Body of pancreas (tissue), 4 donors: ENCODE results near the gene OTULINL. TPM values are rescaled to one million over a fixed set of nuclear protein-coding genes. Genes with fewer than 3 reads are reported as not detected.
"Not testable (repeated sequence)": the region's sequence is repeated elsewhere in the genome, so short reads cannot be mapped to it uniquely, and the experiment has no call there.

Experiments
- ATAC-seq: fragments of 150-250 bp; one replicate; pipeline ENCODE4 v1.9.1; 2016
- DNase-seq, 4 donors: peaks; one replicate each; pipeline ENCODE4 v3.0.0-alpha.2; 2019
- H3K27ac ChIP-seq, 4 donors: fragments of 200-600 bp; sonication (generic); 1 replicate in 3 of 4; 2 replicates in 1 of 4; pipeline versions ENCODE4 v1.5.1 to v1.6.1; 2016 to 2019; ENCODE audit warnings: mild to moderate bottlenecking in 1 of 4, mixed read lengths in 1 of 4, moderate library complexity in 1 of 4
- H3K27me3 ChIP-seq, 2 donors: fragments of 200-600 bp; sonication (generic); one replicate each; pipeline ENCODE4 v1.6.0; 2016; ENCODE audit warnings: mild to moderate bottlenecking in 1 of 2
- H3K36me3 ChIP-seq, 2 donors: fragments of 200-600 bp; sonication (generic); replicated peaks in 1 of 2; 2 replicates each; pipeline ENCODE4 v1.5.1; 2016; ENCODE audit warnings: low read depth in 2 of 2; ENCODE audit not compliant: insufficient read depth in 1 of 2
- H3K4me1 ChIP-seq: fragments of 200-600 bp; sonication (generic); one replicate; pipeline ENCODE4 v1.6.0; 2016
- H3K4me3 ChIP-seq, 2 donors: fragments of 200-600 bp; sonication (generic); 1 replicate in 1 of 2; 2 replicates in 1 of 2; pipeline ENCODE4 v1.5.1; 2016 to 2019
- H3K9me3 ChIP-seq, 3 donors: fragments of 200-600 bp; sonication (generic); 1 replicate in 2 of 3; 2 replicates in 1 of 3; pipeline ENCODE4 v1.5.1; 2016
- CTCF ChIP-seq, 7 experiments: fragments of 450-650 bp in 4 of 7; fragments of 200-600 bp in 3 of 7; sonication (generic) in 3 of 7; IDR thresholded peaks; one replicate each; pipeline ENCODE4 v1.5.1; 2016 to 2019; ENCODE audit warnings: antibody characterized with exemption in 7 of 7
- POLR2A ChIP-seq, 3 donors: fragments of 450-650 bp; IDR thresholded peaks; one replicate each; pipeline ENCODE4 v1.6.1; 2016; ENCODE audit warnings: antibody characterized with exemption in 3 of 3, mild to moderate bottlenecking in 2 of 3
- WGBS, 2 donors: methylation state at CpG; one replicate each; pipeline ENCODE4 v1.1.5; 2017; 5-methylcytosine and 5-hydroxymethylcytosine counted together
- intact Hi-C: fragments of 100-400 bp; cut with DNase I; formaldehyde crosslinking; loops from one replicate; pipeline ENCODE4 v1.15.1; 2023
- total RNA-seq, 2 donors: library from RNA; depleted of rRNA; stranded (reverse); fragments of >200 nt; gene quantifications; one replicate each; pipeline ENCODE4 v1.1.0, GENCODE V29; 2016

OTULINL gene
- total RNA-seq, 2 donors from 2014 or later = 3.3 to 26.2 TPM

GRCh38 chr5:14547666-14548065, 33.9 kb upstream of the OTULINL start:
- H3K4me3 ChIP-seq = no peak overlapping the region
- no peak for TF ChIP-seq POLR2A (IDR thresholded peaks at IDR 0.05)
- no peak for TF ChIP-seq CTCF (IDR thresholded peaks at IDR 0.05)
- intact Hi-C loops = no loop called here
- no peak overlapping the region for H3K27ac ChIP-seq
- ATAC-seq (no peak), DNase-seq (no peak)
- no peaks in the 10 kb centered on the region for H3K9me3 ChIP-seq
- no peaks in the 10 kb centered on the region for H3K27me3 ChIP-seq
- WGBS, 2 donors = 94 to 100% methylated on average over 1 of the region's 1 CpG
- no peaks in the 10 kb centered on the region for H3K4me1 ChIP-seq
- H3K36me3 ChIP-seq = no peaks in the 10 kb centered on the region

- Histone ChIP-seq H3K36me3 (no peaks in the 10 kb centered on the region), H3K4me1 (no peaks in the 10 kb centered on the region), H3K4me3 (no peak overlapping the region), H3K27ac (no peak overlapping the region), H3K9me3 (no peaks in the 10 kb centered on the region), H3K27me3 (no peaks in the 10 kb centered on the region)
- intact Hi-C loops = no loop called here
- ATAC-seq (no peak), DNase-seq (no peak)
- WGBS, 2 donors = 67 to 79% methylated on average over 3 of the region's 3 CpGs
- TF ChIP-seq POLR2A (IDR thresholded peaks at IDR 0.05) (no peak), CTCF (IDR thresholded peaks at IDR 0.05) (no peak)
Observed at GRCh38 chr5:14551211-14551610, 30.4 kb upstream of the OTULINL start.

- ATAC-seq = no peak
- no peaks in the 10 kb centered on the region for H3K9me3 ChIP-seq
- intact Hi-C loops = no loop called here
Observed at GRCh38 chr5:14552017-14552416, 29.6 kb upstream of the OTULINL start.

GRCh38 chr5:14554288-14554687, 27.3 kb upstream of the OTULINL start:
- H3K27me3 ChIP-seq, DNase-seq, H3K9me3 ChIP-seq, H3K36me3 ChIP-seq, H3K4me1 ChIP-seq, intact Hi-C loops, ATAC-seq, H3K4me3 ChIP-seq, H3K27ac ChIP-seq: not testable (repeated sequence)
- 77% methylated on average over 3 of the region's 3 CpGs for WGBS, 2 donors

More at GRCh38 chr5:14552017-14552416, 29.6 kb upstream of the OTULINL start:
- Histone ChIP-seq H3K4me3 (no peak overlapping the region), H3K4me1 (no peaks in the 10 kb centered on the region), H3K27ac (no peak overlapping the region), H3K27me3 (no peaks in the 10 kb centered on the region), H3K36me3 (no peaks in the 10 kb centered on the region)
- no peak for TF ChIP-seq POLR2A (IDR thresholded peaks at IDR 0.05)
- TF ChIP-seq CTCF (IDR thresholded peaks at IDR 0.05) = no peak
- DNase-seq = peak in 1 of 4 donors; percentile 22
- WGBS, 2 donors = 14 to 38% methylated on average over 1 of the region's 1 CpG

GRCh38 chr5:14556015-14556414, 25.6 kb upstream of the OTULINL start:
- intact Hi-C loops = no loop called here
- DNase-seq (no peak), ATAC-seq (no peak)
- no peak overlapping the region for H3K4me3 ChIP-seq
- TF ChIP-seq POLR2A (IDR thresholded peaks at IDR 0.05) = no peak
- TF ChIP-seq CTCF (IDR thresholded peaks at IDR 0.05) = no peak
- H3K9me3 ChIP-seq = no peaks in the 10 kb centered on the region
- peaks cover 13% of the 10 kb centered on the region for H3K4me1 ChIP-seq
- no peaks in the 10 kb centered on the region for H3K27me3 ChIP-seq
- H3K27ac ChIP-seq = no peak overlapping the region
- no peaks in the 10 kb centered on the region for H3K36me3 ChIP-seq
- 80 to 86% methylated on average over 2 of the region's 2 CpGs for WGBS, 2 donors
